Ishikawa (cell line): ENCODE results near the gene MYO5B.

Experiments used
- CREB1 ChIP-seq: IDR thresholded peaks from 2 replicates; pipeline ENCODE4 v1.6.1; 2012; ENCODE audit warnings: low read depth
- EGR1 ChIP-seq: IDR thresholded peaks from 2 replicates; pipeline ENCODE4 v1.6.1; 2012
- REST ChIP-seq: IDR thresholded peaks from 2 replicates; pipeline ENCODE4 v1.6.1; 2012; ENCODE audit warnings: low read depth, mild to moderate bottlenecking
- TAF1 ChIP-seq: IDR thresholded peaks from 2 replicates; pipeline ENCODE4 v1.6.1; 2012; ENCODE audit warnings: low read depth, mild to moderate bottlenecking

GRCh38 chr18:50188652-50189051 is 6.3 kb downstream of the MYO5B start:
- no peak for TF ChIP-seq REST
- no peak for TF ChIP-seq CREB1
- TF ChIP-seq EGR1: no peak
- no peak for TF ChIP-seq TAF1
